PC-9 (cell line): ENCODE data around the gene SRSF3. TPM values are rescaled to one million over a fixed set of nuclear protein-coding genes. Genes with fewer than 3 reads are reported as not detected.

ENCODE experiments used
- BruUV-seq: library from RNA; stranded (reverse); fragments of 400-500 nt; replicated peaks from 2 replicates; lab custom pipeline; 2021; lab: Mats Ljungman, UMichigan
- CTCF ChIA-PET: fragments of 300-600 bp; sonication (Branson Sonifier 250); formaldehyde crosslinking; loops from one replicate; lab custom pipeline; 2022; ENCODE audit warnings: antibody characterized with exemption; lab: Charles Lee
- POLR2A ChIA-PET: fragments of 300-600 bp; sonication (Branson Sonifier 250); formaldehyde crosslinking; loops from one replicate; lab custom pipeline; 2022; ENCODE audit warnings: antibody characterized with exemption; ENCODE audit not compliant: unreplicated experiment; lab: Charles Lee
- DNase-seq, 2 experiments: peaks; one replicate each; pipeline versions ENCODE4 v3.0.0 to v3.0.0-alpha.2; 2015 to 2022; ENCODE audit warnings: mixed read lengths in 1 of 2
- H2AFZ ChIP-seq: fragments of 200-600 bp; sonication (generic); 2 replicates; pipeline ENCODE4 v1.8.1; 2017; ENCODE audit warnings: antibody characterized with exemption
- H3F3A ChIP-seq: fragments of 200-600 bp; sonication (generic); 2 replicates; pipeline ENCODE4 v1.8.1; 2017; ENCODE audit warnings: antibody characterized with exemption, mild to moderate bottlenecking, low read depth; ENCODE audit not compliant: insufficient read depth
- H3K27ac ChIP-seq: fragments of 200-600 bp; sonication (generic); 2 replicates; pipeline ENCODE4 v1.6.1; 2016; ENCODE audit warnings: mixed run types
- H3K27me3 ChIP-seq: fragments of 200-600 bp; sonication (generic); 2 replicates; pipeline ENCODE4 v1.6.1; 2016; ENCODE audit warnings: low read depth, mixed run types; ENCODE audit not compliant: insufficient read depth
- H3K36me3 ChIP-seq: fragments of 200-600 bp; sonication (generic); 2 replicates; pipeline ENCODE4 v1.6.1; 2016; ENCODE audit warnings: low read depth, mixed run types
- H3K4me1 ChIP-seq: fragments of 200-600 bp; sonication (generic); replicated peaks from 2 replicates; pipeline ENCODE4 v1.6.1; 2016; ENCODE audit warnings: mixed run types; ENCODE audit not compliant: insufficient read depth
- H3K4me2 ChIP-seq: fragments of 200-600 bp; sonication (generic); 2 replicates; pipeline ENCODE4 v1.6.1; 2017; ENCODE audit warnings: mixed run types
- H3K4me3 ChIP-seq: fragments of 200-600 bp; sonication (generic); 2 replicates; pipeline ENCODE4 v1.6.1; 2016; ENCODE audit warnings: mixed run types
- H3K79me2 ChIP-seq: fragments of 200-600 bp; sonication (generic); 2 replicates; pipeline ENCODE4 v1.6.1; 2017; ENCODE audit warnings: low read depth, mixed run types
- H3K9me2 ChIP-seq: fragments of 200-600 bp; sonication (generic); 2 replicates; pipeline ENCODE4 v1.8.1; 2017; ENCODE audit warnings: mild to moderate bottlenecking; ENCODE audit not compliant: insufficient read depth
- H3K9me3 ChIP-seq: fragments of 200-600 bp; sonication (generic); 2 replicates; pipeline ENCODE4 v1.8.1; 2016; ENCODE audit warnings: low read depth; ENCODE audit not compliant: insufficient read depth
- H4K20me1 ChIP-seq: fragments of 200-600 bp; sonication (generic); 2 replicates; pipeline ENCODE4 v1.8.1; 2017; ENCODE audit not compliant: insufficient read depth
- CTCF ChIP-seq: fragments of 200-600 bp; sonication (generic); conservative IDR thresholded peaks from 2 replicates; pipeline ENCODE4 v1.6.1; 2017; ENCODE audit warnings: mixed run types, antibody characterized with exemption, mild to moderate bottlenecking, moderate library complexity
- EZH2 ChIP-seq: fragments of 200-600 bp; sonication (generic); IDR thresholded peaks from 2 replicates; pipeline ENCODE4 v1.8.0; 2017; ENCODE audit warnings: antibody characterized with exemption, low read depth
- intact Hi-C: fragments of 100-400 bp; cut with micrococcal nuclease; formaldehyde crosslinking; loops from one replicate; pipeline ENCODE4 v1.10.0; 2022; ENCODE audit not compliant: unreplicated experiment
- total RNA-seq: library from RNA; stranded (reverse); gene quantifications from 2 replicates; pipeline ENCODE4 v1.2.3, GENCODE V29; 2021

SRSF3 gene
- total RNA-seq, 1 experiment from 2014 or later = 278 TPM

GRCh38 chr6:36596356-36596755, 2.2 kb downstream of the SRSF3 start:
- H3K4me3 ChIP-seq = peak overlapping the region; percentile 100
- no TSS peak for BruUV-seq
- H3F3A ChIP-seq = peaks cover 93% of the 10 kb centered on the region
- CTCF ChIA-PET = no interaction called here
- no peaks in the 10 kb centered on the region for H3K9me3 ChIP-seq
- peaks cover 87% of the 10 kb centered on the region for H3K79me2 ChIP-seq
- POLR2A ChIA-PET = interaction anchor here (0.7 kb wide), 2 partner anchors 90 to 93 kb away, joined by 3 to 4 read pairs; no protein-coding TSS in a partner anchor
- H3K27me3 ChIP-seq = no peaks in the 10 kb centered on the region
- peaks cover 58% of the 10 kb centered on the region for H3K4me1 ChIP-seq
- no peaks in the 10 kb centered on the region for H3K9me2 ChIP-seq
- H3K36me3 ChIP-seq = peaks cover 63% of the 10 kb centered on the region
- peak overlapping the region; percentile 94 for H3K4me2 ChIP-seq
- H4K20me1 ChIP-seq = peaks cover 68% of the 10 kb centered on the region
- intact Hi-C loops = no loop called here
- no peak for TF ChIP-seq CTCF
- no peak for TF ChIP-seq EZH2
- H2AFZ ChIP-seq = no peak overlapping the region
- H3K27ac ChIP-seq = peak overlapping the region; percentile 93
- no peak for DNase-seq

DNA sequence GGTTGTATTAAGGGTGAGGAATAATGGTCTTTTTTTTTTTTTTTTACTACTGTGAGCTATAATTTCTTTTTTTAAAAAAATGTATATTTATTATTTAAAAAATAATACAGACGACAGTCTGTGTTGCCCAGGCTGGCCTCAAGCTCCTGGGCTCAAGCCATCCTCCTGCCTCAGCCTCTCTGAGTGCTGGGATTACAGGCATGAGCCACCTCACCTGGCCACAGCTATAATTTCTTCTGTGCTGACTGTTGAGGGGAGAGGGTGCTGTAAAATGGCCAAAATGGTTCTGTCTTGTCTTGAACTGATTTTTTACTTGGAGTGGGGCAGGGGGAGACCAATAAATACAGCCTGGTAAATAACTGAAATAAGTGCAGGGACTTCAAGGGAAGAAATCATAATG, 3.6 kb downstream of the SRSF3 start:
- intact Hi-C loops = no loop called here
- ChIA-PET POLR2A (interaction anchor here (0.6 to 0.9 kb wide), 10 partner anchors 9 to 1051 kb away, joined by 3 to 33 read pairs (median 10); partner anchors contain the start of gene CDKN1A), CTCF (interaction anchor here (0.6 kb wide), 2 partner anchors 170 to 275 kb away, joined by 3 read pairs; no protein-coding TSS in a partner anchor)
- no TSS peak for BruUV-seq
- H3K27me3 ChIP-seq = no peaks in the 10 kb centered on the region
- TF ChIP-seq EZH2 (no peak), CTCF (no peak)
- peaks cover 77% of the 10 kb centered on the region for H3K36me3 ChIP-seq
- no peaks in the 10 kb centered on the region for H3K9me3 ChIP-seq
- DNase-seq = no peak
- peaks cover 88% of the 10 kb centered on the region for H3K79me2 ChIP-seq
- H3K4me2 ChIP-seq = peak overlapping the region; percentile 94
- peak overlapping the region; percentile 48; the same call in 1 of the 2 replicates for H3K27ac ChIP-seq
- no peaks in the 10 kb centered on the region for H3K9me2 ChIP-seq
- H3K4me1 ChIP-seq = peaks cover 58% of the 10 kb centered on the region
- no peak overlapping the region for H2AFZ ChIP-seq
- H4K20me1 ChIP-seq = peaks cover 82% of the 10 kb centered on the region
- H3K4me3 ChIP-seq = peak overlapping the region; percentile 100
- peaks cover 94% of the 10 kb centered on the region for H3F3A ChIP-seq

GRCh38 chr6:36598326-36598725, 4.2 kb downstream of the SRSF3 start:
- no peak overlapping the region for H2AFZ ChIP-seq
- H3K4me1 ChIP-seq = peaks cover 52% of the 10 kb centered on the region
- BruUV-seq = no TSS peak
- H4K20me1 ChIP-seq = peaks cover 87% of the 10 kb centered on the region
- H3K4me3 ChIP-seq = peak overlapping the region; percentile 48
- no peaks in the 10 kb centered on the region for H3K9me2 ChIP-seq
- peak overlapping the region; percentile 48; the same call in 1 of the 2 replicates for H3K27ac ChIP-seq
- intact Hi-C loops = no loop called here
- H3K36me3 ChIP-seq = peaks cover 83% of the 10 kb centered on the region
- no peak for DNase-seq
- H3K9me3 ChIP-seq = no peaks in the 10 kb centered on the region
- peaks cover 92% of the 10 kb centered on the region for H3K79me2 ChIP-seq
- ChIA-PET CTCF (no interaction called here), POLR2A (interaction anchor here (0.6 to 0.7 kb wide), 3 partner anchors 18 to 126 kb away, joined by 3 to 13 read pairs (median 3); no protein-coding TSS in a partner anchor)
- TF ChIP-seq CTCF = no peak
- no peak for TF ChIP-seq EZH2
- peaks cover 94% of the 10 kb centered on the region for H3F3A ChIP-seq
- H3K4me2 ChIP-seq = peak overlapping the region; percentile 94
- H3K27me3 ChIP-seq = no peaks in the 10 kb centered on the region
